AG04449 (cell line): ENCODE data around the gene RANBP17.

Experiments used
- CTCF ChIA-PET: fragments of 350-600 bp; formaldehyde crosslinking; extraction: SDS; loops from one replicate; lab custom pipeline; 2021; ENCODE audit warnings: antibody characterized with exemption; lab: Yijun Ruan, JAX
- POLR2A ChIA-PET: fragments of 400-600, 350-600 bp; formaldehyde crosslinking; extraction: SDS; loops from one replicate; lab custom pipeline; 2020; ENCODE audit warnings: antibody characterized with exemption, inconsistent platforms; lab: Yijun Ruan, JAX
- DNase-seq: peaks from one replicate; pipeline ENCODE4 v3.0.0-alpha.2; 2010; ENCODE audit warnings: low read depth, low spot score
- H3K4me3 ChIP-seq: 2 replicates; pipeline ENCODE4 v1.5.1; 2011; ENCODE audit warnings: low read depth, mild to moderate bottlenecking, control low read depth, low read length
- CTCF ChIP-seq: IDR thresholded peaks from one replicate; pipeline ENCODE4 v1.5.1; 2011; ENCODE audit warnings: mild to moderate bottlenecking, moderate library complexity, low read length, control low read depth, inconsistent platforms; ENCODE audit not compliant: insufficient read depth; ENCODE audit errors: missing control alignments

Gene RANBP17

GRCh38 chr5:171129308-171129707 lies 267.5 kb downstream of the RANBP17 start:
- POLR2A ChIA-PET = no interaction called here
- H3K4me3 ChIP-seq = no peak overlapping the region
- no peak for DNase-seq
- TF ChIP-seq CTCF = no peak
- CTCF ChIA-PET = interaction anchor here (0.9 kb wide), 1 partner anchor 23 kb away, joined by 3 read pairs; no protein-coding TSS in a partner anchor

GRCh38 chr5:171131497-171131896 lies 269.7 kb downstream of the RANBP17 start:
- no peak for DNase-seq
- ChIA-PET CTCF (no interaction called here), POLR2A (no interaction called here)
- no peak overlapping the region for H3K4me3 ChIP-seq
- no peak for TF ChIP-seq CTCF

GRCh38 chr5:171137768-171138525 lies 276.1 kb downstream of the RANBP17 start:
- peak; percentile 51 for DNase-seq
- no peak overlapping the region for H3K4me3 ChIP-seq
- no peak for TF ChIP-seq CTCF
- POLR2A ChIA-PET = no interaction called here
- CTCF ChIA-PET = no interaction called here

GRCh38 chr5:171139227-171139626 lies 277.4 kb downstream of the RANBP17 start:
- no peak overlapping the region for H3K4me3 ChIP-seq
- ChIA-PET CTCF (no interaction called here), POLR2A (no interaction called here)
- DNase-seq = no peak
- TF ChIP-seq CTCF = no peak

- DNase-seq = no peak
Observed at GRCh38 chr5:171142617-171143016, 280.8 kb downstream of the RANBP17 start.

More at GRCh38 chr5:171142617-171143016, 280.8 kb downstream of the RANBP17 start:
- ChIA-PET POLR2A (no interaction called here), CTCF (no interaction called here)
- TF ChIP-seq CTCF = no peak
- H3K4me3 ChIP-seq = no peak overlapping the region
